Measurements from ENCODE around the gene CHDH. TPM values are rescaled to one million over a fixed set of nuclear protein-coding genes. Genes with fewer than 3 reads are reported as not detected.

The CHDH gene
- total RNA-seq, 1 donor from 2014 or later = 0.92 TPM

- peak; percentile 71 for DNase-seq (ENCODE audit: low spot score)
- intact Hi-C loops (cut with DNase I) = no loop called here
Measured at GRCh38 chr3:53830944-53831343, 15.3 kb downstream of the CHDH start.

GRCh38 chr3:53829605-53830004 lies 16.6 kb downstream of the CHDH start:
- intact Hi-C loops (cut with DNase I) = no loop called here
- DNase-seq (ENCODE audit: low spot score) = peak; percentile 15

- intact Hi-C loops (cut with DNase I) = no loop called here
- DNase-seq (ENCODE audit: low spot score) = no peak
Measured at GRCh38 chr3:53828581-53828980, 17.6 kb downstream of the CHDH start.

- no peak for DNase-seq (ENCODE audit: low spot score)
Measured at GRCh38 chr3:53826048-53826447, 20.2 kb downstream of the CHDH start.

GRCh38 chr3:53824795-53825194 lies 21.4 kb downstream of the CHDH start:
- intact Hi-C loops (cut with DNase I) = no loop called here
- DNase-seq (ENCODE audit: low spot score) = peak; percentile 44

More at GRCh38 chr3:53826048-53826447, 20.2 kb downstream of the CHDH start:
- intact Hi-C loops (cut with DNase I) = no loop called here

GRCh38 chr3:53823956-53824657 lies 22.1 kb downstream of the CHDH start:
- peak; percentile 43 for DNase-seq (ENCODE audit: low spot score)
- intact Hi-C loops (cut with DNase I) = no loop called here

GRCh38 chr3:53823026-53823955 lies 22.9 kb downstream of the CHDH start:
- intact Hi-C loops (cut with DNase I) = no loop called here
- DNase-seq (ENCODE audit: low spot score) = peak; percentile 68

- peak; percentile 54 for DNase-seq (ENCODE audit: low spot score)
- intact Hi-C loops (cut with DNase I) = no loop called here
Measured at GRCh38 chr3:53822331-53822741, 23.9 kb downstream of the CHDH start.

- intact Hi-C loops (cut with DNase I) = no loop called here
- DNase-seq (ENCODE audit: low spot score) = peak; percentile 59
Measured at GRCh38 chr3:53821631-53822121, 24.5 kb downstream of the CHDH start.

- peak; percentile 69 for DNase-seq (ENCODE audit: low spot score)
- intact Hi-C loops (cut with DNase I) = no loop called here
Measured at GRCh38 chr3:53820756-53821580, 25.3 kb downstream of the CHDH start.

GRCh38 chr3:53820084-53820483 lies 26.1 kb downstream of the CHDH start:
- intact Hi-C loops (cut with DNase I) = no loop called here
- DNase-seq (ENCODE audit: low spot score) = peak; percentile 64

GRCh38 chr3:53819163-53819868 lies 26.9 kb downstream of the CHDH start:
- intact Hi-C loops (cut with DNase I) = no loop called here
- DNase-seq (ENCODE audit: low spot score) = peak; percentile 57

GRCh38 chr3:53818221-53819162 lies 27.7 kb downstream of the CHDH start:
- peak; percentile 55 for DNase-seq (ENCODE audit: low spot score)
- intact Hi-C loops (cut with DNase I) = no loop called here

- no peak for DNase-seq (ENCODE audit: low spot score)
- intact Hi-C loops (cut with DNase I) = no loop called here
Measured at GRCh38 chr3:53817809-53818208, 28.4 kb downstream of the CHDH start.

- intact Hi-C loops (cut with DNase I) = no loop called here
- DNase-seq (ENCODE audit: low spot score) = peak; percentile 22
Measured at GRCh38 chr3:53817211-53817610, 29.0 kb downstream of the CHDH start.

GRCh38 chr3:53816425-53816824 lies 29.8 kb downstream of the CHDH start:
- DNase-seq (ENCODE audit: low spot score) = peak; percentile 22
- intact Hi-C loops (cut with DNase I) = no loop called here

- intact Hi-C loops (cut with DNase I) = no loop called here
- DNase-seq (ENCODE audit: low spot score) = peak; percentile 17
Measured at GRCh38 chr3:53815651-53816050, 30.6 kb downstream of the CHDH start.

GRCh38 chr3:53815067-53815466 lies 31.2 kb downstream of the CHDH start:
- intact Hi-C loops (cut with DNase I) = no loop called here
- no peak for DNase-seq (ENCODE audit: low spot score)

Measured in cardiac septum (tissue), 1 donor.